GM12878 (cell line): Measurements from ENCODE around the gene CCR3. TPM values are rescaled to one million over a fixed set of nuclear protein-coding genes. Genes with fewer than 3 reads are reported as not detected.

Experiments used
- HDAC6 ChIP-seq: fragments of 200-600 bp; sonication (generic); IDR thresholded peaks from one replicate; pipeline ENCODE4 v1.8.0; 2017; ENCODE audit warnings: antibody characterized with exemption; ENCODE audit not compliant: unreplicated experiment
- MYC ChIP-seq: IDR thresholded peaks from 2 replicates; pipeline ENCODE4 v1.6.1; 2011; ENCODE audit warnings: mild to moderate bottlenecking, low read length, moderate library complexity, inconsistent platforms; ENCODE audit not compliant: insufficient read depth, insufficient replicate concordance, insufficient read length, severe bottlenecking
- NFYB ChIP-seq: IDR thresholded peaks from 2 replicates; pipeline ENCODE4 v1.6.1; 2011; ENCODE audit warnings: low read depth, mild to moderate bottlenecking, low read length, improper control_type of control experiment, moderate library complexity; ENCODE audit not compliant: insufficient read depth
- PML ChIP-seq: IDR thresholded peaks from 2 replicates; pipeline ENCODE4 v1.6.1; 2012; ENCODE audit warnings: low read length, inconsistent platforms
- SPI1 ChIP-seq: IDR thresholded peaks from 2 replicates; pipeline ENCODE4 v1.6.1; 2011; ENCODE audit warnings: low read depth, mild to moderate bottlenecking, low read length, moderate library complexity, borderline replicate concordance; ENCODE audit not compliant: insufficient read depth
- SRF ChIP-seq, 2 experiments: IDR thresholded peaks; 2 replicates each; pipeline ENCODE4 v1.6.1; 2011; ENCODE audit warnings: low read depth in 2 of 2, low read length in 2 of 2, mild to moderate bottlenecking in 1 of 2, moderate library complexity in 1 of 2
- SUZ12 ChIP-seq: fragments of 200-600 bp; sonication (generic); IDR thresholded peaks from one replicate; pipeline ENCODE4 v1.6.1; 2018; ENCODE audit warnings: antibody characterized with exemption, mild to moderate bottlenecking; ENCODE audit not compliant: unreplicated experiment
- TARDBP ChIP-seq: IDR thresholded peaks from 2 replicates; pipeline ENCODE4 v1.6.1; 2016; ENCODE audit warnings: borderline replicate concordance
- ZNF274 ChIP-seq: IDR thresholded peaks from one replicate; pipeline ENCODE4 v1.8.0; 2011; ENCODE audit not compliant: insufficient read length, insufficient read depth
- polyA plus RNA-seq, 11 experiments: library from polyadenylated mRNA; depleted of rRNA in 4 of 11; unstranded in 6 of 11; stranded (reverse) in 5 of 11; fragments of >200 nt; fragmentation: Nextera tagmentation in 4 of 11; fragmentation: Illumina TruSeq in 1 of 11; extraction: Ambion mirVana in 4 of 11; extraction: Trizol in 1 of 11; gene quantifications; 1 replicate in 1 of 11; 2 replicates in 10 of 11; pipeline versions ENCODE4 v1.2.1 to v1.2.3, GENCODE V29; 2011 to 2016; ENCODE audit warnings: inconsistent platforms in 2 of 11, missing spikeins in 2 of 11, low read depth in 1 of 11
- total RNA-seq, 4 experiments: library from RNA; depleted of rRNA in 3 of 4; stranded (reverse); fragments of >200 nt in 3 of 4; fragmentation: Illumina TruSeq in 1 of 4; extraction: Trizol in 1 of 4; gene quantifications; 2 replicates each; pipeline versions ENCODE4 v1.2.1 to v1.2.3, GENCODE V29; 2013 to 2021
- TF ChIP-seq, protein P1 (sequence below): IDR thresholded peaks from 2 replicates; pipeline ENCODE4 v1.6.1; 2011; ENCODE audit warnings: mild to moderate bottlenecking, low read depth, low read length, moderate library complexity; ENCODE audit not compliant: insufficient replicate concordance
- TF ChIP-seq, protein P2 (sequence below): fragments of 450-650 bp; IDR thresholded peaks from 2 replicates; pipeline ENCODE4 v1.6.1; 2018; ENCODE audit warnings: borderline replicate concordance, mild to moderate bottlenecking; ENCODE audit not compliant: partially characterized antibody
- TF ChIP-seq, protein P3 (sequence below): fragments of 450-650 bp; IDR thresholded peaks from 2 replicates; pipeline ENCODE4 v1.6.1; 2017; ENCODE audit warnings: mild to moderate bottlenecking, moderate library complexity
- TF ChIP-seq, protein P4 (sequence below): fragments of 450-650 bp; IDR thresholded peaks from 2 replicates; pipeline ENCODE4 v1.6.1; 2018; ENCODE audit warnings: mild to moderate bottlenecking, low read depth, moderate library complexity; ENCODE audit not compliant: partially characterized antibody
- TF ChIP-seq, protein P5 (sequence below): fragments of 150-350 bp; IDR thresholded peaks from 2 replicates; pipeline ENCODE4 v1.6.1; 2014; ENCODE audit warnings: mild to moderate bottlenecking, low read depth, low read length

CCR3 gene
- total and polyA plus RNA-seq, 10 of the 15 experiments (the other 5 are each of a cell fraction or from before 2014, with no cell fraction given), result 0.13 to 0.78 (median 0.41) TPM; not detected in 1

DNA sequence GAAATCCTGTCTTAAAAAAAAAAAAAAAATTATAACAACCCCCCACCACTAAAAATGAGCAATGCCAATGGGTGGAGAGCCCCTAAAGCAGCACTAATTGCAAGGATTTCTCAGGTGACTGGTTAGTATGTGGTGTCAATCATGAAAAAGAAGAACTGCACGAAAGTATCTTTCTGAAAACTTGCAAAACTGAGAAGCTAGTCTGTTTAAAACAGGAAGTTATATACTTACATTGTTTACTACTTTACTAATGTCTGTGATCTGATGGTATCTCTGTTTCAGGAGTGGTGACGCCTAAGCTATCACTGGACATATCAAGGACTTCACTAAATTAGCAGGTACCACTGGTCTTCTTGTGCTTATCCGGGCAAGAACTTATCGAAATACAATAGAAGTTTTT, at the start of gene CCR3 (continued):
- TF ChIP-seq, protein P1, sequence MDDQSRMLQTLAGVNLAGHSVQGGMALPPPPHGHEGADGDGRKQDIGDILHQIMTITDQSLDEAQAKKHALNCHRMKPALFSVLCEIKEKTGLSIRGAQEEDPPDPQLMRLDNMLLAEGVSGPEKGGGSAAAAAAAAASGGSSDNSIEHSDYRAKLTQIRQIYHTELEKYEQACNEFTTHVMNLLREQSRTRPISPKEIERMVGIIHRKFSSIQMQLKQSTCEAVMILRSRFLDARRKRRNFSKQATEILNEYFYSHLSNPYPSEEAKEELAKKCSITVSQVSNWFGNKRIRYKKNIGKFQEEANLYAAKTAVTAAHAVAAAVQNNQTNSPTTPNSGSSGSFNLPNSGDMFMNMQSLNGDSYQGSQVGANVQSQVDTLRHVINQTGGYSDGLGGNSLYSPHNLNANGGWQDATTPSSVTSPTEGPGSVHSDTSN, result peak; percentile 75
- TF ChIP-seq PML, result no peak
- no peak for TF ChIP-seq HDAC6
- peak; percentile 65; the same call in 1 of the 2 replicates for TF ChIP-seq SPI1
- TF ChIP-seq, protein P2, sequence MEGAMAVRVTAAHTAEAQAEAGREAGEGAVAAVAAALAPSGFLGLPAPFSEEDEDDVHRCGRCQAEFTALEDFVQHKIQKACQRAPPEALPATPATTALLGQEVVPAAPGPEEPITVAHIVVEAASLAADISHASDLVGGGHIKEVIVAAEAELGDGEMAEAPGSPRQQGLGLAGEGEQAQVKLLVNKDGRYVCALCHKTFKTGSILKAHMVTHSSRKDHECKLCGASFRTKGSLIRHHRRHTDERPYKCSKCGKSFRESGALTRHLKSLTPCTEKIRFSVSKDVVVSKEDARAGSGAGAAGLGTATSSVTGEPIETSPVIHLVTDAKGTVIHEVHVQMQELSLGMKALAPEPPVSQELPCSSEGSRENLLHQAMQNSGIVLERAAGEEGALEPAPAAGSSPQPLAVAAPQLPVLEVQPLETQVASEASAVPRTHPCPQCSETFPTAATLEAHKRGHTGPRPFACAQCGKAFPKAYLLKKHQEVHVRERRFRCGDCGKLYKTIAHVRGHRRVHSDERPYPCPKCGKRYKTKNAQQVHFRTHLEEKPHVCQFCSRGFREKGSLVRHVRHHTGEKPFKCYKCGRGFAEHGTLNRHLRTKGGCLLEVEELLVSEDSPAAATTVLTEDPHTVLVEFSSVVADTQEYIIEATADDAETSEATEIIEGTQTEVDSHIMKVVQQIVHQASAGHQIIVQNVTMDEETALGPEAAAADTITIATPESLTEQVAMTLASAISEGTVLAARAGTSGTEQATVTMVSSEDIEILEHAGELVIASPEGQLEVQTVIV, result no peak
- TF ChIP-seq ZNF274, result no peak
- TF ChIP-seq NFYB, result no peak
- TF ChIP-seq TARDBP, result no peak
- TF ChIP-seq, protein P3, sequence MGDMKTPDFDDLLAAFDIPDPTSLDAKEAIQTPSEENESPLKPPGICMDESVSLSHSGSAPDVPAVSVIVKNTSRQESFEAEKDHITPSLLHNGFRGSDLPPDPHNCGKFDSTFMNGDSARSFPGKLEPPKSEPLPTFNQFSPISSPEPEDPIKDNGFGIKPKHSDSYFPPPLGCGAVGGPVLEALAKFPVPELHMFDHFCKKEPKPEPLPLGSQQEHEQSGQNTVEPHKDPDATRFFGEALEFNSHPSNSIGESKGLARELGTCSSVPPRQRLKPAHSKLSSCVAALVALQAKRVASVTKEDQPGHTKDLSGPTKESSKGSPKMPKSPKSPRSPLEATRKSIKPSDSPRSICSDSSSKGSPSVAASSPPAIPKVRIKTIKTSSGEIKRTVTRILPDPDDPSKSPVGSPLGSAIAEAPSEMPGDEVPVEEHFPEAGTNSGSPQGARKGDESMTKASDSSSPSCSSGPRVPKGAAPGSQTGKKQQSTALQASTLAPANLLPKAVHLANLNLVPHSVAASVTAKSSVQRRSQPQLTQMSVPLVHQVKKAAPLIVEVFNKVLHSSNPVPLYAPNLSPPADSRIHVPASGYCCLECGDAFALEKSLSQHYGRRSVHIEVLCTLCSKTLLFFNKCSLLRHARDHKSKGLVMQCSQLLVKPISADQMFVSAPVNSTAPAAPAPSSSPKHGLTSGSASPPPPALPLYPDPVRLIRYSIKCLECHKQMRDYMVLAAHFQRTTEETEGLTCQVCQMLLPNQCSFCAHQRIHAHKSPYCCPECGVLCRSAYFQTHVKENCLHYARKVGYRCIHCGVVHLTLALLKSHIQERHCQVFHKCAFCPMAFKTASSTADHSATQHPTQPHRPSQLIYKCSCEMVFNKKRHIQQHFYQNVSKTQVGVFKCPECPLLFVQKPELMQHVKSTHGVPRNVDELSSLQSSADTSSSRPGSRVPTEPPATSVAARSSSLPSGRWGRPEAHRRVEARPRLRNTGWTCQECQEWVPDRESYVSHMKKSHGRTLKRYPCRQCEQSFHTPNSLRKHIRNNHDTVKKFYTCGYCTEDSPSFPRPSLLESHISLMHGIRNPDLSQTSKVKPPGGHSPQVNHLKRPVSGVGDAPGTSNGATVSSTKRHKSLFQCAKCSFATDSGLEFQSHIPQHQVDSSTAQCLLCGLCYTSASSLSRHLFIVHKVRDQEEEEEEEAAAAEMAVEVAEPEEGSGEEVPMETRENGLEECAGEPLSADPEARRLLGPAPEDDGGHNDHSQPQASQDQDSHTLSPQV, result no peak
- TF ChIP-seq SRF (IDR thresholded peaks at IDR 0.05; ENCODE audit: low read depth in 2 of 2, low read length in 2 of 2), result no peak
- no peak for TF ChIP-seq MYC
- TF ChIP-seq SUZ12, result no peak
- TF ChIP-seq, protein P4, sequence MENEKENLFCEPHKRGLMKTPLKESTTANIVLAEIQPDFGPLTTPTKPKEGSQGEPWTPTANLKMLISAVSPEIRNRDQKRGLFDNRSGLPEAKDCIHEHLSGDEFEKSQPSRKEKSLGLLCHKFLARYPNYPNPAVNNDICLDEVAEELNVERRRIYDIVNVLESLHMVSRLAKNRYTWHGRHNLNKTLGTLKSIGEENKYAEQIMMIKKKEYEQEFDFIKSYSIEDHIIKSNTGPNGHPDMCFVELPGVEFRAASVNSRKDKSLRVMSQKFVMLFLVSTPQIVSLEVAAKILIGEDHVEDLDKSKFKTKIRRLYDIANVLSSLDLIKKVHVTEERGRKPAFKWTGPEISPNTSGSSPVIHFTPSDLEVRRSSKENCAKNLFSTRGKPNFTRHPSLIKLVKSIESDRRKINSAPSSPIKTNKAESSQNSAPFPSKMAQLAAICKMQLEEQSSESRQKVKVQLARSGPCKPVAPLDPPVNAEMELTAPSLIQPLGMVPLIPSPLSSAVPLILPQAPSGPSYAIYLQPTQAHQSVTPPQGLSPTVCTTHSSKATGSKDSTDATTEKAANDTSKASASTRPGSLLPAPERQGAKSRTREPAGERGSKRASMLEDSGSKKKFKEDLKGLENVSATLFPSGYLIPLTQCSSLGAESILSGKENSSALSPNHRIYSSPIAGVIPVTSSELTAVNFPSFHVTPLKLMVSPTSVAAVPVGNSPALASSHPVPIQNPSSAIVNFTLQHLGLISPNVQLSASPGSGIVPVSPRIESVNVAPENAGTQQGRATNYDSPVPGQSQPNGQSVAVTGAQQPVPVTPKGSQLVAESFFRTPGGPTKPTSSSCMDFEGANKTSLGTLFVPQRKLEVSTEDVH, result no peak
- TF ChIP-seq, protein P5, sequence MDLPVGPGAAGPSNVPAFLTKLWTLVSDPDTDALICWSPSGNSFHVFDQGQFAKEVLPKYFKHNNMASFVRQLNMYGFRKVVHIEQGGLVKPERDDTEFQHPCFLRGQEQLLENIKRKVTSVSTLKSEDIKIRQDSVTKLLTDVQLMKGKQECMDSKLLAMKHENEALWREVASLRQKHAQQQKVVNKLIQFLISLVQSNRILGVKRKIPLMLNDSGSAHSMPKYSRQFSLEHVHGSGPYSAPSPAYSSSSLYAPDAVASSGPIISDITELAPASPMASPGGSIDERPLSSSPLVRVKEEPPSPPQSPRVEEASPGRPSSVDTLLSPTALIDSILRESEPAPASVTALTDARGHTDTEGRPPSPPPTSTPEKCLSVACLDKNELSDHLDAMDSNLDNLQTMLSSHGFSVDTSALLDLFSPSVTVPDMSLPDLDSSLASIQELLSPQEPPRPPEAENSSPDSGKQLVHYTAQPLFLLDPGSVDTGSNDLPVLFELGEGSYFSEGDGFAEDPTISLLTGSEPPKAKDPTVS, result no peak
